ENCODE data around the gene LILRB1. TPM values are rescaled to one million over a fixed set of nuclear protein-coding genes. Genes with fewer than 3 reads are reported as not detected.

The LILRB1 gene
- total RNA-seq, 1 donor from 2014 or later: not detected

DNA sequence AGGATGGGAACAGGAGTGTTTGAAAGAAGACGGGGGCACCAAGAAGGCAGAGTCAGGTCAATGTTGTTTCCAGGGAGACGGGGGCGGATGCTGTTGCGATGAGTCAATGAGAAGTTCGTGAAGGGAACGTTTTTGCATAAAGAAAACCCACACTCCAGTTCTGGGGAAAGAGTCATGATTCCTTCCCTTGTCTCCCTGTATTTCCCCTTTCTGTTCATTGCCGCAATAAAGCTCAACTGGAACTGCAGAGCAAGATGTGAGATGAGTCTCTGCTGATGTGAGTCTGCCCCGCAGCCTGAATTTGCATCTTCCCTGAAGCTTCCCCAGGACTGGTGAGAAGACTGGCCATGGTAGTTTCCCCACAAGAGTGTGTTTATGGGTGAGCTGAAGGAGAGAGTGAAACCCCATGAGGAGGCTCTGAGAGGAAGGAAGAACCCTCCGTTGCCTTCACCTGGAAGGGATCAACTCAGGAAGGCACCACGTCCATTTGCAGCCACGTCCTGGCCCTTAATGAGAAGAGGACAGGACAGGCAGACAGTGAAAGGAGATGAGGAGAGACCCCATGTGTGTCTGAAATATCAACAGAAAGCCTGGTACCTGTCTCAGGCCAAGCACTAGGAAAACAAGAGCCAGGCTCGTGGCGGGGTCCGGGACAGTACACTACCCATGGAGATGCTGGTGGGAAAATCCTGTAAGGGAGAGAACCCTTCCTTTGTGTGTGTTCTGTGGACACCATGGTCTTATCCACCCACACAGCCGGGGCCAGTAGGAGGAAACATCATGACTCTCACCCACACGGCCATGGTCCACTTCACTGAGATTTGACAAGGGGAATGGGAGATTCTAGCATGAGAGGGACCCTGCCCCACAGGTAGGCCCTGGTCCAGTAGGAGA, 23.1 kb upstream of the LILRB1 start:
- no peak for DNase-seq (ENCODE audit: low read depth)
- TF ChIP-seq, protein P1, sequence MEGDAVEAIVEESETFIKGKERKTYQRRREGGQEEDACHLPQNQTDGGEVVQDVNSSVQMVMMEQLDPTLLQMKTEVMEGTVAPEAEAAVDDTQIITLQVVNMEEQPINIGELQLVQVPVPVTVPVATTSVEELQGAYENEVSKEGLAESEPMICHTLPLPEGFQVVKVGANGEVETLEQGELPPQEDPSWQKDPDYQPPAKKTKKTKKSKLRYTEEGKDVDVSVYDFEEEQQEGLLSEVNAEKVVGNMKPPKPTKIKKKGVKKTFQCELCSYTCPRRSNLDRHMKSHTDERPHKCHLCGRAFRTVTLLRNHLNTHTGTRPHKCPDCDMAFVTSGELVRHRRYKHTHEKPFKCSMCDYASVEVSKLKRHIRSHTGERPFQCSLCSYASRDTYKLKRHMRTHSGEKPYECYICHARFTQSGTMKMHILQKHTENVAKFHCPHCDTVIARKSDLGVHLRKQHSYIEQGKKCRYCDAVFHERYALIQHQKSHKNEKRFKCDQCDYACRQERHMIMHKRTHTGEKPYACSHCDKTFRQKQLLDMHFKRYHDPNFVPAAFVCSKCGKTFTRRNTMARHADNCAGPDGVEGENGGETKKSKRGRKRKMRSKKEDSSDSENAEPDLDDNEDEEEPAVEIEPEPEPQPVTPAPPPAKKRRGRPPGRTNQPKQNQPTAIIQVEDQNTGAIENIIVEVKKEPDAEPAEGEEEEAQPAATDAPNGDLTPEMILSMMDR (conservative IDR thresholded peaks at IDR 0.05; ENCODE audit: low read depth, low read length): no peak
- no peak overlapping the region for H3K4me3 ChIP-seq (ENCODE audit: low read depth, low read length)

DNA sequence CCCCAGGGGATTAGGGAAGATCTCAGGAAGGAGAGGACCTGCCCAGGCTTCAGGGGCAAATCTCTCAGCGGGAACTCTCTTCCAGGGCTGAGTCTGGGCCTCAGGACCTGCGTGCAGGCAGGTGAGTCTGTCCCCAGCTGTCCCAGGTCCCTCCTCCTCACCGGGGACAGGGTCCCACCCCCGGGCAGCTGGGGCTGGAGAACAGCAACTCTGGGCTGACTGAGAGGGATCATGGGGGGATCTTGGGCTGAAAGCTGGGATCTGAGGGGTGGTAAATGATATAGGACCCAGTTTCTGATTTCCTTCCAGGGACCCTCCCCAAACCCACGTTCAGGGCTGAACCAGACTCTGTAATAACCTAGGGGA, 22.5 kb upstream of the LILRB1 start:
- TF ChIP-seq, protein P1 (conservative IDR thresholded peaks at IDR 0.05; ENCODE audit: low read depth, low read length): no peak
- H3K4me3 ChIP-seq (ENCODE audit: low read depth, low read length): no peak overlapping the region
- no peak for DNase-seq (ENCODE audit: low read depth)

DNA sequence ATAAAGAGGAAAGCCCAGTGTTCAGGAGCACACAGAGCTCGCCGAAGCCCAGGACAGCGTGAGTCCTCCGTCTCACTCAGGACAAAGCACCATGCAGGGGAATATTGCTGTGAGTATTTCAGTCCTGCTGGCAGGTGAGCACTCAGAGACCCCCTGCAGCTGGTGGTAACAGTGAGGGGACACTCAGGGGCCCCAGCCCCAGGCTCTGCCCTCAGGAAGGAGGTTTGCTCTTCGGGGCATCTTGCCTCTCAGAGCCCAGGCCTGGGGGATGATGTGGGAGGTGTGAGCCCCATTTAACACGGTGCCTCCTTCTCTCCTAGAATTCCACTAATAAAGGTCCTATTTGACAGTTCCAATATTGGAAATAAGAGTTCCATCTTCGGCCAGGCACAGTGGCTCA, 22.1 kb upstream of the LILRB1 start:
- no peak overlapping the region for H3K4me3 ChIP-seq (ENCODE audit: low read depth, low read length)
- TF ChIP-seq, protein P1 (conservative IDR thresholded peaks at IDR 0.05; ENCODE audit: low read depth, low read length): no peak
- DNase-seq (ENCODE audit: low read depth): no peak

DNA sequence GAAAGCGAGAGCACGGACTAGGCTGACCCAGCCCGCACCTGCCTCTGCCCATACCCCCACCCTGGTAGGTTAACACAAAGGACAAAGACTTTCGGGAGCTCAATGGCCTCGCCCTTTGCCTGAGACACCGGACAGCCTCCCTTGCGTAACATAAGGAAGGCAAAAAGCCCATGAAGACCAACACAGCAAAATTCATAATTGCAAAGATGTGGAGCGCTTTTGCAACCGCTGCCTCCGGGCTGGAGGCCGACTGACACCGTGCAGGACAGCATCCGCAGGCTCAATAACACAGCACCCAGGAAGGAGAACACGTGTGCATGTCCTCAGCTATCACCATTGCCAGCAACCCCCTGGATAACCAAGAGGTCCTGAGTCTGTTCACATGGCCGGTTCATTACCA, 21.5 kb upstream of the LILRB1 start:
- TF ChIP-seq, protein P1 (conservative IDR thresholded peaks at IDR 0.05; ENCODE audit: low read depth, low read length): no peak
- DNase-seq (ENCODE audit: low read depth): no peak
- H3K4me3 ChIP-seq (ENCODE audit: low read depth, low read length): no peak overlapping the region

DNA sequence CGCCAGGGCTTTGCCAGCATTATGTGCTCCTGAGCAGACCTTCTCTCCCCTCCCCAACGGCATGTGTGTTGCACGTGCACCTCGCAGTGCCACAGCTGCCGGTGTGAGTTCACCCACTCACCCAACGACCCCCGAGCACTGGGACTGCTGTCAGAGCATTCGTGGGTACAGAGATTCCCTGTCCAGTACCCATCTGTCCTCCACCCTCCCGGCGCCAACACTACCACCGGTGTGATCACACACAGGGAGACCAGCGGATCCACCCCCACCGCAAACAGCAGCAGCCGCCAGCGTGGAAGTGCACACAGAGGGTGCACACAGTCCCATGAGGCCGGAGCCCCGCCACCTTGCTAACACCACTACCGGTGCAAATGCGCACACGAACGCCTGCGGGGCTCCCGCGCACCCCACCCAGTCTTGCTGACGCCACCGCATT, 20.9 kb upstream of the LILRB1 start:
- TF ChIP-seq, protein P1 (conservative IDR thresholded peaks at IDR 0.05; ENCODE audit: low read depth, low read length): no peak
- no peak overlapping the region for H3K4me3 ChIP-seq (ENCODE audit: low read depth, low read length)
- no peak for DNase-seq (ENCODE audit: low read depth)

DNA sequence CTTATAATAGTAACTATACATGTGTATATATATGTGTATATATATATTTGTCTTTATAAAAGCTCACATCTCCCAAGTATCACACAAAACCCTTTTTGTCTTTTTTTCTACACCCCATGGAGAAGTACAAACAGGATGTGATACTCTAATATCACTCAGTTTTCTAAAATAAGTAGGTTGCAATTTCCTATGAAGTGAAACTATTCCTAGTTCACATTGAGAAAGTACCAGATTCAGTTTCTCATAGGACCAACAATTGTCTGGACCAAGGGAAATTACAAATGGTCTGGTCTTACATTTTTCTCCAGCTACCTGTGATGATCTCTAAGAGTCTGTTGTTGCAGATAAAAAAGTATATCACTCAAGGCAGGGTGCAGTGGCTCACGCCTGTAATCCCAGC, 17.9 kb upstream of the LILRB1 start:
- no peak for DNase-seq (ENCODE audit: low read depth)
- TF ChIP-seq, protein P1 (conservative IDR thresholded peaks at IDR 0.05; ENCODE audit: low read depth, low read length): no peak
- H3K4me3 ChIP-seq (ENCODE audit: low read depth, low read length): no peak overlapping the region

DNA sequence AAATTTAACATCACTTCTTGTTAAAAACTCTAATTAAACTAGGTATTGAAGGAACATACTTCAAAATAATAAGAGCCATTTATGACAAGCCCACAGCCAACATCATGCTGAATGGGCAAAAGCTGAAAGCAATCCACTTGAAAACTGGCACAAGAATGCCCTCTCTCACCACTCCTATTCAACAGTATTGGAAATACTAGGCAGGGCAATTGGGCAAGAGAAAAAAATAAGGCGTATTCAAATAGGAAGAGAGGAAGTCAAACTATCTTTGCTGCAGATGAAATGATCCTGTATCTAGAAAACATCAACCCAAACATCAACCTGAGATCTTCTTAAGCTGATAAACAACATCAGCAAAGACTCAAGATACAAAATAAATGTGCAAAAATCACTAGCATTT, 15.6 kb upstream of the LILRB1 start:
- no peak for DNase-seq (ENCODE audit: low read depth)
- H3K4me3 ChIP-seq (ENCODE audit: low read depth, low read length): no peak overlapping the region
- TF ChIP-seq, protein P1 (conservative IDR thresholded peaks at IDR 0.05; ENCODE audit: low read depth, low read length): no peak
